ENCODE results near the gene RFX1. TPM values are rescaled to one million over a fixed set of nuclear protein-coding genes. Genes with fewer than 3 reads are reported as not detected.

RFX1 gene
- total and polyA plus RNA-seq, 2 experiments from 2014 or later: 8.9 to 11.8 TPM

GRCh38 chr19:13946414-13946813 lies 59.7 kb downstream of the RFX1 start:
- Mint-ChIP-seq H3K4me1 (no peaks in the 10 kb centered on the region), H3K27ac (no peak overlapping the region), H3K27me3 (ENCODE audit: insufficient read depth, low read depth, poor library complexity) (peaks cover 3% of the 10 kb centered on the region), H3K4me3 (no peak overlapping the region), H3K36me3 (ENCODE audit: low read depth) (no peaks in the 10 kb centered on the region), H3K9me3 (peaks cover 3% of the 10 kb centered on the region; the same call in 2 of the 3 replicates)
- H3K27ac ChIP-seq (ENCODE audit: low read depth): no peak overlapping the region
- H2AFZ ChIP-seq: no peak overlapping the region
- ATAC-seq (no peak), DNase-seq (ENCODE audit: low spot score) (no peak)
- H3K79me2 ChIP-seq (replicated peaks; ENCODE audit: insufficient read depth): no peaks in the 10 kb centered on the region
- no peaks in the 10 kb centered on the region for H3K27me3 ChIP-seq (ENCODE audit: insufficient read depth)
- no peaks in the 10 kb centered on the region for H3K9me2 ChIP-seq (ENCODE audit: insufficient read depth)
- no peaks in the 10 kb centered on the region for H3K36me3 ChIP-seq (ENCODE audit: insufficient read depth)
- TF ChIP-seq NANOG (IDR thresholded peaks at IDR 0.05; ENCODE audit: borderline replicate concordance): no peak
- no peak for TF ChIP-seq EZH2phosphoT487 (IDR thresholded peaks at IDR 0.05; ENCODE audit: unreplicated experiment)
- TF ChIP-seq REST (IDR thresholded peaks at IDR 0.05; ENCODE audit: unreplicated experiment): no peak
- TF ChIP-seq ZNF462 (CRISPR knock-in tag; IDR thresholded peaks at IDR 0.05): no peak
- no peak for TF ChIP-seq CREB1 (CRISPR knock-in tag; IDR thresholded peaks at IDR 0.05; ENCODE audit: low read depth)
- no peak for TF ChIP-seq ZNF331 (CRISPR knock-in tag; IDR thresholded peaks at IDR 0.05; ENCODE audit: low read depth)
- TF ChIP-seq CTCF (conservative IDR thresholded peaks at IDR 0.05; ENCODE audit: low read depth in 2 of 2): no peak
- no peak for TF ChIP-seq ETS1 (IDR thresholded peaks at IDR 0.05)
- TF ChIP-seq JUNB (IDR thresholded peaks at IDR 0.05; ENCODE audit: unreplicated experiment): no peak
- no peak for TF ChIP-seq STAT1 (IDR thresholded peaks at IDR 0.05; ENCODE audit: unreplicated experiment)
- TF ChIP-seq POLR2AphosphoS5 (IDR thresholded peaks at IDR 0.05; ENCODE audit: low read depth): no peak
- H3F3A ChIP-seq (replicated peaks; ENCODE audit: low read depth): no peaks in the 10 kb centered on the region
- H3K4me3 ChIP-seq: no peak overlapping the region
- no peaks in the 10 kb centered on the region for H4K20me1 ChIP-seq (replicated peaks; ENCODE audit: insufficient read depth)
- no peak overlapping the region for H3K4me2 ChIP-seq
- H3K4me1 ChIP-seq (ENCODE audit: insufficient read depth): no peaks in the 10 kb centered on the region
